Stomach (tissue), 4 donors: ENCODE results near the gene CRB2.

ENCODE experiments used
- POLR2A ChIP-seq, 4 donors: fragments of 450-650 bp; IDR thresholded peaks; one replicate each; pipeline ENCODE4 v1.6.1; 2016; ENCODE audit warnings: antibody characterized with exemption in 4 of 4, control low read depth in 2 of 4, mild to moderate bottlenecking in 1 of 4, moderate library complexity in 1 of 4
- POLR2AphosphoS5 ChIP-seq, 3 donors: sonication (generic); formaldehyde crosslinking; IDR thresholded peaks; one replicate each; pipeline ENCODE4 v1.6.1; 2016; ENCODE audit warnings: antibody characterized with exemption in 3 of 3
- TF ChIP-seq, protein P1 (sequence below), 7 experiments: fragments of 450-650 bp in 4 of 7; fragments of 200-600 bp in 3 of 7; sonication (generic) in 3 of 7; IDR thresholded peaks; one replicate each; pipeline ENCODE4 v1.5.1; 2016 to 2019; ENCODE audit warnings: antibody characterized with exemption in 7 of 7, control low read depth in 2 of 7, mild to moderate bottlenecking in 1 of 7

DNA sequence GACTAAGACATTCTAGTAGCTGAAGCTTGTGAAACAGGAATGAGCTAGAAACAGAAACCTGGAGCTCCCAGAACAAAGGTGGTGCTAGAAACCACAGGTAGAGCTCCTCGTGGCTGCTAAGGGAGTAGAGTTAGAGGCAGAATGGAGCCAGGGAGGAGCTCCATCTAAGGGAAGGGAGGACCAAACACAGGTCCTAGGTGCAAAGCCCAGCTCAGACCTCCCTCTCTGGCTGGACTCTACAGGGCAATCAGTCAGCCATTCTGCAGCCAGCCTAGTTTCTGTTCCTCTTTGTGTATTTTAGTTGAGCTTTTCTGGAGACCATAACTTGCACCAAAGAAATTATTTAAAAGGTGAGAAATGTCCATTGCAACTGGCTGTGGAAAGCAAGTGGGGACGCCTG lies 70.4 kb downstream of the CRB2 start:
- TF ChIP-seq, protein P1, sequence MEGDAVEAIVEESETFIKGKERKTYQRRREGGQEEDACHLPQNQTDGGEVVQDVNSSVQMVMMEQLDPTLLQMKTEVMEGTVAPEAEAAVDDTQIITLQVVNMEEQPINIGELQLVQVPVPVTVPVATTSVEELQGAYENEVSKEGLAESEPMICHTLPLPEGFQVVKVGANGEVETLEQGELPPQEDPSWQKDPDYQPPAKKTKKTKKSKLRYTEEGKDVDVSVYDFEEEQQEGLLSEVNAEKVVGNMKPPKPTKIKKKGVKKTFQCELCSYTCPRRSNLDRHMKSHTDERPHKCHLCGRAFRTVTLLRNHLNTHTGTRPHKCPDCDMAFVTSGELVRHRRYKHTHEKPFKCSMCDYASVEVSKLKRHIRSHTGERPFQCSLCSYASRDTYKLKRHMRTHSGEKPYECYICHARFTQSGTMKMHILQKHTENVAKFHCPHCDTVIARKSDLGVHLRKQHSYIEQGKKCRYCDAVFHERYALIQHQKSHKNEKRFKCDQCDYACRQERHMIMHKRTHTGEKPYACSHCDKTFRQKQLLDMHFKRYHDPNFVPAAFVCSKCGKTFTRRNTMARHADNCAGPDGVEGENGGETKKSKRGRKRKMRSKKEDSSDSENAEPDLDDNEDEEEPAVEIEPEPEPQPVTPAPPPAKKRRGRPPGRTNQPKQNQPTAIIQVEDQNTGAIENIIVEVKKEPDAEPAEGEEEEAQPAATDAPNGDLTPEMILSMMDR (IDR thresholded peaks at IDR 0.05): no peak
- TF ChIP-seq POLR2AphosphoS5 (IDR thresholded peaks at IDR 0.05) (no peak), POLR2A (IDR thresholded peaks at IDR 0.05) (no peak)
